ENCODE measurements around the gene BDNF.

BDNF gene

DNA sequence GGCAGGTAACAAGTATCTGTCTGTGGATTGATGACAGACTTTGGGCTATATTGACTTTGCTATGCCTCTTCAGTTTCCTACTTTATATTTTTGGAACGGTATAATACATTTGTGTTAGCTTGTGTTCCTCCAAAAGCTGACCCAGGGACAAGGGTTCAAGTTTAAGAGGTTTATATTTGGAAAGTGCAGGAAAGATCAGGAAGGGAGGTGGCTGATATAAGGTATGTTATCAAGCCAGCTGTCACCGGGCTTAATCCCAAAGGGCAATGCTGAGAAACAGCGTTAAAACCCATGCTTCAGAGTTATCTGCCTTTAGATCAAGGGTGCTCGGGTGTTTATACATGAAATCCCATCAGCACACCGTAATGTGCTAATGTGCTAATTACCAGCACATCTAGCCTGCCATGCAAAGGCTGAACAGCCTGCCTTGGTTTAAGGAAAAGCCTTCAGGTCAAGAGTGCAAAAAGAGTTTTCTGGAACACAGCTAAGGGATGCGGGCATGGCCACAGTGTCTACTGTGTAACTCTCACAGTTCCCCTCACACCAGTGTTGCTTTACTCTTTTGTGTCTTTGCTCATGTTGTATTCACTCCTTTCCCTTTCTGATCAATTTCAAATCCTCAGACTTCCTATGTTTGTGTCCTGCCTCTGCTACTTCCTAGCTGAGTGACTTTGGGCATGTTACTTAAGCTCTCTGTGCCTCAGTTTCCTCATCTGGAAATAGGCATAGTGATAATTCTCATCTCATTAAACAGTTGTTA, 77.5 kb downstream of the BDNF start:
- no peak for TF ChIP-seq ZFX (IDR thresholded peaks at IDR 0.05)
- TF ChIP-seq, protein P1, sequence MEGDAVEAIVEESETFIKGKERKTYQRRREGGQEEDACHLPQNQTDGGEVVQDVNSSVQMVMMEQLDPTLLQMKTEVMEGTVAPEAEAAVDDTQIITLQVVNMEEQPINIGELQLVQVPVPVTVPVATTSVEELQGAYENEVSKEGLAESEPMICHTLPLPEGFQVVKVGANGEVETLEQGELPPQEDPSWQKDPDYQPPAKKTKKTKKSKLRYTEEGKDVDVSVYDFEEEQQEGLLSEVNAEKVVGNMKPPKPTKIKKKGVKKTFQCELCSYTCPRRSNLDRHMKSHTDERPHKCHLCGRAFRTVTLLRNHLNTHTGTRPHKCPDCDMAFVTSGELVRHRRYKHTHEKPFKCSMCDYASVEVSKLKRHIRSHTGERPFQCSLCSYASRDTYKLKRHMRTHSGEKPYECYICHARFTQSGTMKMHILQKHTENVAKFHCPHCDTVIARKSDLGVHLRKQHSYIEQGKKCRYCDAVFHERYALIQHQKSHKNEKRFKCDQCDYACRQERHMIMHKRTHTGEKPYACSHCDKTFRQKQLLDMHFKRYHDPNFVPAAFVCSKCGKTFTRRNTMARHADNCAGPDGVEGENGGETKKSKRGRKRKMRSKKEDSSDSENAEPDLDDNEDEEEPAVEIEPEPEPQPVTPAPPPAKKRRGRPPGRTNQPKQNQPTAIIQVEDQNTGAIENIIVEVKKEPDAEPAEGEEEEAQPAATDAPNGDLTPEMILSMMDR (conservative IDR thresholded peaks at IDR 0.05), result no peak
- no peak overlapping the region for H3K27ac ChIP-seq

DNA sequence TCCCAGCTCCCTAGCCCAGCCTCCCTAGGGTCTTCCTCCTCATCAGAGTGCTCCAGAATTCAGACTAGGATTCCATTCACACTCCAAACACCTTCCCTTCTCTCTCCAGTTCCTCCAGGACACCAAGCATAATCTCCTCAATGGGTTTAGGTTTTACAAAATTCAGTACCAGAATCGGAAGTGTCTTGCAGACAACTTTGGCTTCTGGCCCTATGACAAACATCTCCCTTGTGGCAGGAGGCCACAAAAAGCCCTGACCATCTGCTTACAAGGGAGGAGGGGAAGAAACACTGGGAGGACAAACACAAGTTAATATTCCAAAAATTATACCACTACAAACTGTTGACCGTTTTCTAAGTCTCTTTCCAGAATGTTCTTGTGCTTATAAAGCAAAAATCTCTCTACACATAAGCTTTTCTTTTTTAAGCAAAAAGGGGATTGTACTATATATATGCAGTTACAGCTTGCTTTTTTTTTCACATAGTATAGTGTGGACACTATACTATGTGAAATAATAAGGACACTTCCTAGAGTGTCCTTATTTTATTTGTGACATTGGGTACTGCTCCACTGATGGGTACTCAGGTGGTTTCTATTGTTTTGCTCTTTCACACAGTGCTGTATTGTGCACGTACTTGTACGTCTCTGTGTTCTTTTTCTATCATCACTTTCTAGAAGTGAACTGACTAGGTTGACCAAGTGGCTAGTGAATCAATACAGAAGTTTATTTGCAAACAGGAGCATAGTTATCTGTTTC, 78.7 kb downstream of the BDNF start:
- H3K27ac ChIP-seq, result no peak overlapping the region
- TF ChIP-seq ZFX (IDR thresholded peaks at IDR 0.05), result no peak
- TF ChIP-seq, protein P1 (conservative IDR thresholded peaks at IDR 0.05), result no peak

DNA sequence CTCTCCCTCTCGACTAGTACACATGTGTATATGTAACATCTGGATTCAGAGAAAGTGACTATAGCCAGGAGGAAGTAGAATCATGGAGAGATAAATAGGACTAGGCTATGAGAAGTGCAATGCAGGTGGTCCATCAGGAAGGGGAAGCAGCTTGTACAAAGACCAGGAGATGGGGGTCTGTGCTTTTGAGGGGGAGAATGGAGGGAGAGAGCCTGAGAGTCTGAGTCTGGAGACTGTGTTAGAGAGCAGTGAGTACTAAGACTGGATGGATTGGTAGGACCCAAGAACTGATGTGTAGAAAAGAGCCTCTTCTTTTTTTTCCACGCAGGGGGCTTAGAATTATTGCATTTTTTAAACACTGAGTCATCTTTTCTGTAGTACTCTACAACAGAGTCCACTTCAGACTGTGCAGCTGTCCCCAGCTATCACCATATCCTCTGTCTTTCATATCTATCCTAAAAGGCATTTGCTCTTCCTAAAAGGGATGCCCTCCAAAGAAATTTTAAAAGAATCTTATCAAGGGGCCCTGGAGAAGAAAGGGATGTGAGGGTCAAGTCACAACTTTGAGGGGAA, 80.4 kb downstream of the BDNF start:
- no peak for TF ChIP-seq ZFX (IDR thresholded peaks at IDR 0.05)
- TF ChIP-seq, protein P1 (conservative IDR thresholded peaks at IDR 0.05), result no peak
- H3K27ac ChIP-seq, result no peak overlapping the region

DNA sequence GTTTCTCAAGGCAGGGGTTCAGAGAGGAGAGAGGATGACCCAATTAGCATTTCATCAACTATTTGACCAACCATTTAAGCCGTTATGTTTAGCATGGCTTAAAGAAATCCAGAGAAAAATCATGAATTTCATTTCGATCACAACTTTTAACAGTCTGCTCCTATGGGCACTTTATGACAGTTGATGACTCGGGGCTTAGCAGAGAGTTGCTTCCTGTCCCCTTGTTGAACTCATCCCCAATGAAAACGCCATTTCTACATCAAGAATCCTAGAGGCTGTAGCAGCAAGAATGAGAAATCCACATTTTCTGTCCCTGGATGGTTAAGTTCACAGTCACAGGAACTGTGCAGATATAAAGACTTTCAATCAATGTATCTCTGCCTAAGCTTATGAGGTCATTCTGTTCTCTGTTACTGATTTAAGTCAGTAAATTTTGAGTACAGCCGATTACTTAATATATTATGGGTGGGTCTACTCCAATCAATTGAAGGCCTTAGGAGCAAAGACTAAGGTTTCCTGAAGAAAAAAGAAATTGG, 81.1 kb downstream of the BDNF start:
- TF ChIP-seq, protein P1 (conservative IDR thresholded peaks at IDR 0.05), result no peak
- no peak for TF ChIP-seq ZFX (IDR thresholded peaks at IDR 0.05)
- no peak overlapping the region for H3K27ac ChIP-seq

DNA sequence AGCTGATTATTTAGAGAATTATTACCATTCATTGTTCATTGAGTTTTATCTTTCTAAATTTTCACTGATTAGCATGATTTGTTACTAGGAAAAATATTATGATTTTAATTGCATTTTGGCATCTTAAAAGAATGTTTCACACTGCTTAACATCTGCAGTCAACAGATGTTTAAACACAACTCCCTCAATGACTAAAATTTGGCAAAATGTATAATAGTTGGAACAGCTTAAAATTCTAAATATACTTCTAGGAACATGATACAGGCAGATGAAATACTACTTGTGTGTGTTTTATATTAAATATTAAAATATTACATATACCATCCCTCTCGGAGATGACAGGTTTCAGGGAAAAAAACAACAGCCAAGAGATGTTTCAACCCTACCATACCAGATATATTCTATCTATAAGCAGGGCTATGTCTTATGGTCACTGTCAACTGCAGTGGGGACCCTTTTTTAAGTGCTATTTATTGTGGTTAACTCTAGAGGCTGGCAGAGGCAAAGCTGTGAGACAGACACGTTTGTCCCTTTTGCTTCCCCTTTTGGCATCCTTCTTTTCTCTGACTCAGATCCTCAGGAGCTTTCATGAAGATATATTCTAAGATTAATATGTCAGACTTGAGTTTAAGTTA, 81.9 kb downstream of the BDNF start:
- H3K27ac ChIP-seq, result no peak overlapping the region
- no peak for TF ChIP-seq ZFX (IDR thresholded peaks at IDR 0.05)
- TF ChIP-seq, protein P1 (conservative IDR thresholded peaks at IDR 0.05), result no peak

DNA sequence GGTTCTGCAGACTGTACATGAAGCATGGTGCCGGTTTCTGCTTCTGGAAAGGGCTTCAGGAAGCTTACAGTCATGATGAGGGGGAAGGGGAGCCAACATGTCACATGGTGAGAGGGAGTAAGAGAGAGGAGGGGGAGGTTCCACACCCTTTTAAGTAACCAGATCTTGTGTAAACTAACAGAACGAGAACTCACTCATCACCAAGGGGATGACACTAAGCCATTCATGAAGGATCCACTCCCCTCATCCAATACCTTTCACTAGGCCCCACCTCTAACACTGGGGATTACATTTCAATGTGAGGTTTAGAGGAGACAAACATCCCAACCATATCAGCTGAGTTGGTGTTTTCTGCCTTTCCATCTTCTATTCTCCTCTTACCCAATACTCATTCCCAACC, 83.5 kb downstream of the BDNF start:
- H3K27ac ChIP-seq, result no peak overlapping the region
- TF ChIP-seq, protein P1 (conservative IDR thresholded peaks at IDR 0.05), result no peak
- no peak for TF ChIP-seq ZFX (IDR thresholded peaks at IDR 0.05)

Measured in C4-2B (cell line).